ENCODE results near the gene TLE1. TPM values are rescaled to one million over a fixed set of nuclear protein-coding genes. Genes with fewer than 3 reads are reported as not detected.

Gene TLE1
- total and polyA plus RNA-seq, 2 of the 4 experiments (the other 2 are of a cell fraction) = 36.0 to 51.0 TPM

GRCh38 chr9:81578606-81579005 lies 110.7 kb downstream of the TLE1 start:
- no peak overlapping the region for H2BK120ac ChIP-seq (ENCODE audit: low read depth, low read length)
- no peaks in the 10 kb centered on the region for H3K27me3 ChIP-seq (ENCODE audit: control insufficient read depth, insufficient read depth, low read length)
- intact Hi-C loops (cut with micrococcal nuclease) (no loop called here), dilution Hi-C loops (cut with HindIII; ENCODE audit: low sequenced_read_pairs, unreplicated experiment) (no loop called here), in situ Hi-C loops (cut with MboI; ENCODE audit: low sequenced_read_pairs) (no loop called here)
- no peak overlapping the region for H2AFZ ChIP-seq (replicated peaks; ENCODE audit: low read length, poor library complexity)
- H3K4ac ChIP-seq (ENCODE audit: low read depth, low read length) = 0 out of 2 replicates have a peak overlapping the region, but pooled peaks have one; percentile 36
- H3K9ac ChIP-seq (ENCODE audit: low read depth, low read length) = no peak overlapping the region
- no peak overlapping the region for H4K91ac ChIP-seq (ENCODE audit: insufficient read depth, low read depth, low read length)
- ChIA-PET POLR2A (ENCODE audit: unreplicated experiment) (no interaction called here), CTCF (no interaction called here)
- H2BK15ac ChIP-seq (ENCODE audit: low read depth, low read length) = no peak overlapping the region
- ATAC-seq (ENCODE audit: low read depth) (peak; percentile 66), DNase-seq (peak; percentile 74)
- H4K8ac ChIP-seq (ENCODE audit: low read depth in 2 of 2, low read length in 2 of 2) = no peak overlapping the region
- no peak overlapping the region for H3K23ac ChIP-seq (ENCODE audit: low read depth, low read length)
- no peak overlapping the region for H3K4me3 ChIP-seq (ENCODE audit: insufficient read depth, low read depth, low read length)
- no peak for TF ChIP-seq CEBPB (IDR thresholded peaks at IDR 0.05; ENCODE audit: low read depth, low read length)
- TF ChIP-seq POLR2A (IDR thresholded peaks at IDR 0.05; ENCODE audit: low read depth, low read length) = no peak
- TF ChIP-seq CHD1 (IDR thresholded peaks at IDR 0.05; ENCODE audit: low read depth, low read length) = no peak
- no peak for TF ChIP-seq SMC3 (IDR thresholded peaks at IDR 0.05; ENCODE audit: low read depth, low read length)
- peak; percentile 35; the same call in 1 of the 2 replicates for TF ChIP-seq MAFK (IDR thresholded peaks at IDR 0.05; ENCODE audit: low read depth, low read length)
- H2AK5ac ChIP-seq (ENCODE audit: low read depth, low read length) = no peak overlapping the region
- peaks cover 10% of the 10 kb centered on the region for H3K36me3 ChIP-seq (ENCODE audit: control insufficient read depth, insufficient read depth, low read length)
- no peak overlapping the region for H3K27ac ChIP-seq (ENCODE audit: insufficient read depth, low read length)
- H2AK9ac ChIP-seq (replicated peaks; ENCODE audit: low read depth, low read length, poor library complexity) = no peak overlapping the region
- H3K9me3 ChIP-seq (ENCODE audit: control insufficient read depth, insufficient read depth, low read length) = no peaks in the 10 kb centered on the region
- no peak overlapping the region for H3K4me2 ChIP-seq (ENCODE audit: low read depth, low read length)
- H4K5ac ChIP-seq (ENCODE audit: low read depth, low read length) = no peak overlapping the region
- H3K79me1 ChIP-seq (ENCODE audit: low read depth in 1 of 2, low read length in 2 of 2) = no peaks in the 10 kb centered on the region
- H3K4me1 ChIP-seq (ENCODE audit: control insufficient read depth, insufficient read depth, low read length) = peaks cover 4% of the 10 kb centered on the region
- no TSS peak for BruUV-seq (replicated peaks)
- peaks cover under 1% of the 10 kb centered on the region; the same call in 1 of the 2 replicates for H3K9me1 ChIP-seq (ENCODE audit: insufficient read depth, low read length)
- H4K20me1 ChIP-seq (ENCODE audit: insufficient read depth, low read length) = no peaks in the 10 kb centered on the region
- H2BK5ac ChIP-seq (ENCODE audit: low read depth, low read length, poor library complexity, severe bottlenecking) = no peak overlapping the region
- H3K56ac ChIP-seq (ENCODE audit: extremely low read depth, insufficient read depth, low read length) = no peak overlapping the region
- no peak overlapping the region for H2BK20ac ChIP-seq (ENCODE audit: low read depth, low read length)
- H3K14ac ChIP-seq (replicated peaks; ENCODE audit: low read depth, low read length) = no peak overlapping the region
- H3K18ac ChIP-seq (ENCODE audit: low read depth, low read length) = no peak overlapping the region

All from IMR-90 (cell line).